ENCODE data around the gene OPA3.

The OPA3 gene

GRCh38 chr19:45560686-45561085, 23.9 kb downstream of the OPA3 start:
- no peak for DNase-seq

- no peak for DNase-seq
Measured at GRCh38 chr19:45560038-45560437, 24.6 kb downstream of the OPA3 start.

GRCh38 chr19:45558399-45558878, 26.2 kb downstream of the OPA3 start:
- DNase-seq = no peak

GRCh38 chr19:45556835-45557234, 27.8 kb downstream of the OPA3 start:
- no peak for DNase-seq

GRCh38 chr19:45554481-45554880, 30.1 kb downstream of the OPA3 start:
- DNase-seq = no peak

GRCh38 chr19:45553464-45553863, 31.1 kb downstream of the OPA3 start:
- no peak for DNase-seq

- no peak for DNase-seq
Measured at GRCh38 chr19:45547965-45548609, 36.5 kb downstream of the OPA3 start.

- DNase-seq = no peak
Measured at GRCh38 chr19:45547211-45547770, 37.3 kb downstream of the OPA3 start.

GRCh38 chr19:45542234-45542668, 42.4 kb downstream of the OPA3 start:
- DNase-seq = no peak

- no peak for DNase-seq
Measured at GRCh38 chr19:45539459-45539858, 45.1 kb downstream of the OPA3 start.

- DNase-seq = no peak
Measured at GRCh38 chr19:45531349-45531748, 53.3 kb downstream of the OPA3 start.

- DNase-seq = no peak
Measured at GRCh38 chr19:45529420-45529785, 55.2 kb downstream of the OPA3 start.

- DNase-seq = no peak
Measured at GRCh38 chr19:45528744-45529419, 55.7 kb downstream of the OPA3 start.

- DNase-seq = no peak
Measured at GRCh38 chr19:45528149-45528743, 56.4 kb downstream of the OPA3 start.

GRCh38 chr19:45527731-45528130, 56.9 kb downstream of the OPA3 start:
- no peak for DNase-seq

GRCh38 chr19:45526971-45527370, 57.6 kb downstream of the OPA3 start:
- DNase-seq = no peak

- DNase-seq = no peak
Measured at GRCh38 chr19:45526143-45526542, 58.5 kb downstream of the OPA3 start.

- DNase-seq = no peak
Measured at GRCh38 chr19:45524575-45525129, 60.0 kb downstream of the OPA3 start.

- DNase-seq = peak; percentile 64
Measured at GRCh38 chr19:45523642-45524256, 60.9 kb downstream of the OPA3 start.

GRCh38 chr19:45522010-45522941, 62.3 kb downstream of the OPA3 start:
- DNase-seq = no peak

- DNase-seq = no peak
Measured at GRCh38 chr19:45518469-45518826, 66.2 kb downstream of the OPA3 start.

Measured in NCI-H1436 treated with DMSO at 0.1 percent for 48 hours (cell line).